IPS-18a (cell line): ENCODE data around the gene MARCHF10.

Experiments used
- H3K27ac ChIP-seq: one replicate; pipeline ENCODE4 v1.5.1; 2013; ENCODE audit warnings: low read length
- H3K27me3 ChIP-seq: one replicate; pipeline ENCODE4 v1.6.1; 2013; ENCODE audit warnings: mild to moderate bottlenecking, low read length; ENCODE audit not compliant: control insufficient read depth, insufficient read depth
- H3K36me3 ChIP-seq: one replicate; pipeline ENCODE4 v1.6.1; 2013; ENCODE audit warnings: low read depth, low read length; ENCODE audit not compliant: control insufficient read depth
- H3K4me1 ChIP-seq: one replicate; pipeline ENCODE4 v1.6.1; 2013; ENCODE audit warnings: low read depth, low read length; ENCODE audit not compliant: control insufficient read depth
- H3K4me3 ChIP-seq: one replicate; pipeline ENCODE4 v1.5.1; 2013; ENCODE audit warnings: low read length
- H3K9ac ChIP-seq: one replicate; pipeline ENCODE4 v1.6.1; 2013; ENCODE audit warnings: mild to moderate bottlenecking, low read length, moderate library complexity
- H3K9me3 ChIP-seq: one replicate; pipeline ENCODE4 v1.6.1; 2013; ENCODE audit warnings: low read depth, low read length; ENCODE audit not compliant: control insufficient read depth

Gene MARCHF10

GRCh38 chr17:62780951-62781350 lies 27.2 kb downstream of the MARCHF10 start:
- H3K9ac ChIP-seq: no peak overlapping the region
- H3K27me3 ChIP-seq: no peaks in the 10 kb centered on the region
- no peaks in the 10 kb centered on the region for H3K9me3 ChIP-seq
- H3K36me3 ChIP-seq: no peaks in the 10 kb centered on the region
- no peak overlapping the region for H3K27ac ChIP-seq
- no peak overlapping the region for H3K4me3 ChIP-seq
- H3K4me1 ChIP-seq: no peaks in the 10 kb centered on the region

GRCh38 chr17:62780269-62780668 lies 27.8 kb downstream of the MARCHF10 start:
- Histone ChIP-seq H3K27ac (no peak overlapping the region), H3K4me1 (no peaks in the 10 kb centered on the region), H3K9ac (no peak overlapping the region), H3K9me3 (no peaks in the 10 kb centered on the region), H3K4me3 (no peak overlapping the region), H3K36me3 (no peaks in the 10 kb centered on the region), H3K27me3 (no peaks in the 10 kb centered on the region)

- no peak overlapping the region for H3K9ac ChIP-seq
- no peaks in the 10 kb centered on the region for H3K36me3 ChIP-seq
- H3K4me3 ChIP-seq: no peak overlapping the region
- no peak overlapping the region for H3K27ac ChIP-seq
- H3K27me3 ChIP-seq: no peaks in the 10 kb centered on the region
- H3K9me3 ChIP-seq: no peaks in the 10 kb centered on the region
- H3K4me1 ChIP-seq: no peaks in the 10 kb centered on the region
Observed at GRCh38 chr17:62778990-62779681, 29.0 kb downstream of the MARCHF10 start.

- H3K9me3 ChIP-seq: no peaks in the 10 kb centered on the region
- H3K4me1 ChIP-seq: no peaks in the 10 kb centered on the region
- H3K27ac ChIP-seq: no peak overlapping the region
- H3K4me3 ChIP-seq: no peak overlapping the region
- no peak overlapping the region for H3K9ac ChIP-seq
- no peaks in the 10 kb centered on the region for H3K36me3 ChIP-seq
- no peaks in the 10 kb centered on the region for H3K27me3 ChIP-seq
Observed at GRCh38 chr17:62775876-62776275, 32.2 kb downstream of the MARCHF10 start.

GRCh38 chr17:62774338-62774737 lies 33.8 kb downstream of the MARCHF10 start:
- H3K4me1 ChIP-seq: no peaks in the 10 kb centered on the region

GRCh38 chr17:62767997-62768396 lies 40.1 kb downstream of the MARCHF10 start:
- no peaks in the 10 kb centered on the region for H3K36me3 ChIP-seq
- H3K27me3 ChIP-seq: no peaks in the 10 kb centered on the region
- peaks cover 5% of the 10 kb centered on the region for H3K4me1 ChIP-seq
- H3K27ac ChIP-seq: no peak overlapping the region
- no peaks in the 10 kb centered on the region for H3K9me3 ChIP-seq
- no peak overlapping the region for H3K4me3 ChIP-seq
- no peak overlapping the region for H3K9ac ChIP-seq

More at GRCh38 chr17:62774338-62774737, 33.8 kb downstream of the MARCHF10 start:
- Histone ChIP-seq H3K9me3 (no peaks in the 10 kb centered on the region), H3K27ac (no peak overlapping the region), H3K9ac (no peak overlapping the region), H3K4me3 (no peak overlapping the region), H3K36me3 (no peaks in the 10 kb centered on the region), H3K27me3 (no peaks in the 10 kb centered on the region)

GRCh38 chr17:62765351-62765750 lies 42.8 kb downstream of the MARCHF10 start:
- Histone ChIP-seq H3K36me3 (no peaks in the 10 kb centered on the region), H3K27ac (no peak overlapping the region), H3K4me1 (peaks cover 10% of the 10 kb centered on the region), H3K9ac (no peak overlapping the region), H3K27me3 (no peaks in the 10 kb centered on the region), H3K9me3 (no peaks in the 10 kb centered on the region), H3K4me3 (no peak overlapping the region)

GRCh38 chr17:62763891-62764600 lies 44.1 kb downstream of the MARCHF10 start:
- Histone ChIP-seq H3K36me3 (no peaks in the 10 kb centered on the region), H3K9ac (no peak overlapping the region), H3K27ac (no peak overlapping the region), H3K4me3 (no peak overlapping the region), H3K27me3 (no peaks in the 10 kb centered on the region), H3K9me3 (no peaks in the 10 kb centered on the region), H3K4me1 (peaks cover 10% of the 10 kb centered on the region)

GRCh38 chr17:62761884-62762283 lies 46.2 kb downstream of the MARCHF10 start:
- Histone ChIP-seq H3K9ac (no peak overlapping the region), H3K4me3 (no peak overlapping the region), H3K9me3 (no peaks in the 10 kb centered on the region), H3K27me3 (no peaks in the 10 kb centered on the region), H3K36me3 (no peaks in the 10 kb centered on the region), H3K4me1 (peaks cover 10% of the 10 kb centered on the region), H3K27ac (no peak overlapping the region)

GRCh38 chr17:62760945-62761267 lies 47.2 kb downstream of the MARCHF10 start:
- H3K9ac ChIP-seq: no peak overlapping the region
- peaks cover 10% of the 10 kb centered on the region for H3K4me1 ChIP-seq
- H3K27ac ChIP-seq: no peak overlapping the region
- no peaks in the 10 kb centered on the region for H3K36me3 ChIP-seq
- H3K27me3 ChIP-seq: no peaks in the 10 kb centered on the region
- no peaks in the 10 kb centered on the region for H3K9me3 ChIP-seq
- H3K4me3 ChIP-seq: no peak overlapping the region

- Histone ChIP-seq H3K27me3 (no peaks in the 10 kb centered on the region), H3K9me3 (no peaks in the 10 kb centered on the region), H3K4me1 (peaks cover 5% of the 10 kb centered on the region), H3K4me3 (no peak overlapping the region), H3K27ac (no peak overlapping the region), H3K36me3 (no peaks in the 10 kb centered on the region), H3K9ac (no peak overlapping the region)
Observed at GRCh38 chr17:62760059-62760944, 47.8 kb downstream of the MARCHF10 start.
